Measurements from ENCODE around the gene ZDHHC8. TPM values are rescaled to one million over a fixed set of nuclear protein-coding genes. Genes with fewer than 3 reads are reported as not detected.

ZDHHC8 gene
- total RNA-seq, 3 donors from 2014 or later = 27.7 to 53.0 (median 42.2) TPM

DNA sequence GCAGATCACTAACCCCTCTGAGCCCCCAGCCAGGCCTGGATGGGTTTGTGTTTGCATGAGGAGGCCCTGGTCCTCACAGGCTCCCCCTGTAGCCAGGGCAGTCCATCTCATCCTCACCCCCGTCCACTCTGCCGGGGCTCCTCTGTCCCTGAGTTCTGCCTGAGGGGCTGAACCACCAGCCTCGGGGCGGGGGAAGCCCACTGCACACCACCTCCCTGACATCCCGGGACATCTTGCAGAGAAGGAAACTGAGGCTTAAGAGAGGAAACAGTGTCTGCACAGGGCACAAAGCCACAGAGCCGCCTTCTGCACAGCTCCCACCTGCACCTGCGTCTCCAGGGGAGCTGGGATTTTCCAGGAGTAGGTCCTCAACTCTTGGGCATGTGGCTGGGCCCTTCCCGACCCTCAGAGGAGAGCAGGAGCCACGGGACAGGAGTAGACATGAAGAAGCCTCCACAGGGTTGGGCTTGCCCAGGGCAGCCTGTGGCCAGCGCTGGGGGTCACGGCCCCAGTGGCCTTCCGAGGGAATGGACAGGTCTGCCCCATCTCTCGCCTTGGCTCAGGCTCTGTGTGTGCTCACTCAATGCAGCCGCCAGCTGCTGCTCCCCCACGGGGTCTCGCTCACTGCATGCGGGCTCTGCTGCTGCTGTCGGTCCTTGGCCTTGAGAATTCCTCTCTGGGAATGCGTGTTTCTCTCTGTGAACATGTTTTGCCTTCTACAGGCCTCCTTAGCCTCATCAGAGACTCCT, 64.7 kb downstream of the ZDHHC8 start:
- Histone ChIP-seq H3K4me1 (ENCODE audit: low read depth) (no peaks in the 10 kb centered on the region), H3K9me3 (no peaks in the 10 kb centered on the region), H3K4me3 (no peak overlapping the region), H3K36me3 (ENCODE audit: low read depth) (no peaks in the 10 kb centered on the region)
- no peak for ATAC-seq
- no peak for DNase-seq
- intact Hi-C loops (cut with DNase I, micrococcal nuclease) = no loop called here
- TF ChIP-seq, protein P1, sequence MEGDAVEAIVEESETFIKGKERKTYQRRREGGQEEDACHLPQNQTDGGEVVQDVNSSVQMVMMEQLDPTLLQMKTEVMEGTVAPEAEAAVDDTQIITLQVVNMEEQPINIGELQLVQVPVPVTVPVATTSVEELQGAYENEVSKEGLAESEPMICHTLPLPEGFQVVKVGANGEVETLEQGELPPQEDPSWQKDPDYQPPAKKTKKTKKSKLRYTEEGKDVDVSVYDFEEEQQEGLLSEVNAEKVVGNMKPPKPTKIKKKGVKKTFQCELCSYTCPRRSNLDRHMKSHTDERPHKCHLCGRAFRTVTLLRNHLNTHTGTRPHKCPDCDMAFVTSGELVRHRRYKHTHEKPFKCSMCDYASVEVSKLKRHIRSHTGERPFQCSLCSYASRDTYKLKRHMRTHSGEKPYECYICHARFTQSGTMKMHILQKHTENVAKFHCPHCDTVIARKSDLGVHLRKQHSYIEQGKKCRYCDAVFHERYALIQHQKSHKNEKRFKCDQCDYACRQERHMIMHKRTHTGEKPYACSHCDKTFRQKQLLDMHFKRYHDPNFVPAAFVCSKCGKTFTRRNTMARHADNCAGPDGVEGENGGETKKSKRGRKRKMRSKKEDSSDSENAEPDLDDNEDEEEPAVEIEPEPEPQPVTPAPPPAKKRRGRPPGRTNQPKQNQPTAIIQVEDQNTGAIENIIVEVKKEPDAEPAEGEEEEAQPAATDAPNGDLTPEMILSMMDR (IDR thresholded peaks at IDR 0.05) = no peak

Small RNA genes within 50 kb of the gene (microRNA-seq; reads per million reads assigned to microRNA genes)
- not detected for gene MIR6816

Other genes with a start within 250 kb of the ZDHHC8 start
- gene COMT, start 190.0 kb upstream of the ZDHHC8 start, total RNA-seq = 10 to 100 TPM; 61.2 to 88.7 (median 70.7) TPM
- gene TXNRD2, start 190.0 kb upstream of the ZDHHC8 start, total RNA-seq = 10 to 100 TPM; 20.9 to 23.6 (median 22.6) TPM
- 10 to 100 TPM; 11.2 to 15.3 (median 15.1) TPM for gene ARVCF, start 115.0 kb upstream of the ZDHHC8 start, total RNA-seq
- gene TANGO2, start 110.7 kb upstream of the ZDHHC8 start, total RNA-seq = 10 to 100 TPM; 17.5 to 29.7 (median 27.6) TPM
- gene DGCR8, start 51.6 kb upstream of the ZDHHC8 start, total RNA-seq = 10 to 100 TPM; 39.0 to 48.8 (median 48.4) TPM
- gene RANBP1, start 15.7 kb upstream of the ZDHHC8 start, total RNA-seq = 100 to 1,000 TPM in 1 of 3 donors, 10 to 100 TPM in 2; 58.4 to 102 (median 66.0) TPM
- gene TRMT2A, start 14.6 kb upstream of the ZDHHC8 start, total RNA-seq = 10 to 100 TPM; 34.4 to 50.0 (median 37.6) TPM
- gene CCDC188, start 19.3 kb downstream of the ZDHHC8 start, total RNA-seq = under 1 TPM; 0.41 to 0.98 (median 0.65) TPM
- gene RTN4R, start 136.5 kb downstream of the ZDHHC8 start, total RNA-seq = 1 to 10 TPM; 1.6 to 3.5 (median 2.5) TPM
- 10 to 100 TPM; 24.8 to 33.9 (median 27.5) TPM for gene DGCR6L, start 188.3 kb downstream of the ZDHHC8 start, total RNA-seq